Loucy (cell line): ENCODE results near the gene SCN3B.

ENCODE experiments used
- H2AFZ ChIP-seq: fragments of 200-600 bp; sonication (generic); 2 replicates; pipeline ENCODE4 v1.6.0; 2016; ENCODE audit warnings: antibody characterized with exemption, mild to moderate bottlenecking, low read length, moderate library complexity
- H3F3A ChIP-seq: fragments of 200-600 bp; 2 replicates; pipeline ENCODE4 v1.6.0; 2016; ENCODE audit warnings: antibody characterized with exemption, low read depth, mild to moderate bottlenecking
- H3K27me3 ChIP-seq: fragments of 200-600 bp; sonication (generic); 2 replicates; pipeline ENCODE4 v1.6.1; 2014; ENCODE audit warnings: low read length, mild to moderate bottlenecking; ENCODE audit not compliant: insufficient read depth, poor library complexity, severe bottlenecking
- H3K36me3 ChIP-seq: fragments of 200-600 bp; sonication (generic); 2 replicates; pipeline ENCODE4 v1.6.1; 2016; ENCODE audit warnings: low read length; ENCODE audit not compliant: insufficient read depth
- H3K4me1 ChIP-seq: fragments of 200-600 bp; sonication (generic); 2 replicates; pipeline ENCODE4 v1.5.1; 2014; ENCODE audit warnings: low read length, mild to moderate bottlenecking; ENCODE audit not compliant: insufficient read depth, poor library complexity, severe bottlenecking
- H3K4me2 ChIP-seq: fragments of 200-600 bp; sonication (generic); 2 replicates; pipeline ENCODE4 v1.6.0; 2014; ENCODE audit warnings: antibody characterized with exemption, low read length, low read depth, mild to moderate bottlenecking; ENCODE audit not compliant: poor library complexity, severe bottlenecking
- H3K4me3 ChIP-seq: fragments of 200-600 bp; sonication (generic); 2 replicates; pipeline ENCODE4 v1.5.1; 2014; ENCODE audit warnings: low read length, mild to moderate bottlenecking, mixed read lengths; ENCODE audit not compliant: poor library complexity, severe bottlenecking
- H3K79me2 ChIP-seq: fragments of 200-600 bp; sonication (generic); 2 replicates; pipeline ENCODE4 v1.6.1; 2014; ENCODE audit warnings: low read length; ENCODE audit not compliant: insufficient read depth
- H3K9ac ChIP-seq: fragments of 200-600 bp; sonication (generic); 2 replicates; pipeline ENCODE4 v1.6.0; 2014; ENCODE audit warnings: mild to moderate bottlenecking, low read depth, low read length, moderate library complexity; ENCODE audit not compliant: poor library complexity, severe bottlenecking
- H3K9me2 ChIP-seq: fragments of 200-600 bp; sonication (generic); replicated peaks from 2 replicates; pipeline ENCODE4 v1.6.1; 2016; ENCODE audit warnings: low read depth, low read length, mixed read lengths
- H3K9me3 ChIP-seq: fragments of 200-600 bp; sonication (generic); 2 replicates; pipeline ENCODE4 v1.6.1; 2014; ENCODE audit warnings: mild to moderate bottlenecking, antibody characterized with exemption, low read length, low read depth; ENCODE audit not compliant: insufficient read depth
- H4K20me1 ChIP-seq: fragments of 200-600 bp; sonication (generic); 2 replicates; pipeline ENCODE4 v1.6.0; 2014; ENCODE audit warnings: antibody characterized with exemption, low read length, mild to moderate bottlenecking; ENCODE audit not compliant: insufficient read depth, poor library complexity, severe bottlenecking
- CTCF ChIP-seq: fragments of 200-600 bp; sonication (generic); conservative IDR thresholded peaks from 2 replicates; pipeline ENCODE4 v1.5.1; 2014; ENCODE audit warnings: mild to moderate bottlenecking, antibody characterized with exemption, low read length
- EZH2phosphoT487 ChIP-seq: fragments of 200-600 bp; IDR thresholded peaks from 2 replicates; pipeline ENCODE4 v1.6.1; 2018; ENCODE audit warnings: antibody characterized with exemption, mild to moderate bottlenecking, moderate library complexity, borderline replicate concordance

SCN3B gene

GRCh38 chr11:123684601-123685000 lies 30.2 kb upstream of the SCN3B start:
- H3F3A ChIP-seq, result no peaks in the 10 kb centered on the region
- no peak overlapping the region for H3K4me3 ChIP-seq
- no peaks in the 10 kb centered on the region for H3K79me2 ChIP-seq
- no peaks in the 10 kb centered on the region for H4K20me1 ChIP-seq
- no peaks in the 10 kb centered on the region for H3K9me2 ChIP-seq
- H3K27me3 ChIP-seq, result peaks cover 3% of the 10 kb centered on the region
- no peak overlapping the region for H2AFZ ChIP-seq
- no peak for TF ChIP-seq EZH2phosphoT487
- no peak for TF ChIP-seq CTCF
- no peak overlapping the region for H3K4me2 ChIP-seq
- H3K4me1 ChIP-seq, result no peaks in the 10 kb centered on the region
- no peaks in the 10 kb centered on the region for H3K36me3 ChIP-seq
- no peaks in the 10 kb centered on the region for H3K9me3 ChIP-seq
- no peak overlapping the region for H3K9ac ChIP-seq

- H3K4me1 ChIP-seq, result no peaks in the 10 kb centered on the region
These were observed 29.2 kb upstream of the SCN3B start for GRCh38 chr11:123683428-123684170.

GRCh38 chr11:123682696-123683410 lies 28.4 kb upstream of the SCN3B start:
- no peak overlapping the region for H3K4me2 ChIP-seq
- no peaks in the 10 kb centered on the region for H3K4me1 ChIP-seq
- H2AFZ ChIP-seq, result no peak overlapping the region
- no peaks in the 10 kb centered on the region for H4K20me1 ChIP-seq
- no peaks in the 10 kb centered on the region for H3K79me2 ChIP-seq
- no peak overlapping the region for H3K4me3 ChIP-seq
- no peak for TF ChIP-seq CTCF
- TF ChIP-seq EZH2phosphoT487, result no peak
- H3K27me3 ChIP-seq, result no peaks in the 10 kb centered on the region
- no peak overlapping the region for H3K9ac ChIP-seq
- H3K9me2 ChIP-seq, result no peaks in the 10 kb centered on the region
- H3K9me3 ChIP-seq, result no peaks in the 10 kb centered on the region
- no peaks in the 10 kb centered on the region for H3K36me3 ChIP-seq
- no peaks in the 10 kb centered on the region for H3F3A ChIP-seq

More at GRCh38 chr11:123683428-123684170, 29.2 kb upstream of the SCN3B start:
- H3K27me3 ChIP-seq, result no peaks in the 10 kb centered on the region
- no peaks in the 10 kb centered on the region for H3F3A ChIP-seq
- H3K9ac ChIP-seq, result no peak overlapping the region
- H2AFZ ChIP-seq, result no peak overlapping the region
- no peak overlapping the region for H3K4me2 ChIP-seq
- TF ChIP-seq CTCF (no peak), EZH2phosphoT487 (no peak)
- no peaks in the 10 kb centered on the region for H4K20me1 ChIP-seq
- no peaks in the 10 kb centered on the region for H3K9me2 ChIP-seq
- H3K36me3 ChIP-seq, result no peaks in the 10 kb centered on the region
- no peaks in the 10 kb centered on the region for H3K9me3 ChIP-seq
- no peaks in the 10 kb centered on the region for H3K79me2 ChIP-seq
- H3K4me3 ChIP-seq, result no peak overlapping the region
